ENCODE results near the gene NIPBL. TPM values are rescaled to one million over a fixed set of nuclear protein-coding genes. Genes with fewer than 3 reads are reported as not detected.
"Not testable (repeated sequence)": the region's sequence is repeated elsewhere in the genome, so short reads cannot be mapped to it uniquely, and the experiment has no call there.

The NIPBL gene
- total and polyA plus RNA-seq, 5 donors from 2014 or later, result 12.5 to 132 (median 17.4) TPM

- H3K4me1 Mint-ChIP-seq, result peaks cover 39 to 59% (median 50%) of the 10 kb centered on the region in 4 donors
- no peaks in the 10 kb centered on the region for H3K4me1 ChIP-seq (ENCODE audit: control insufficient read depth, insufficient read depth, low read length, poor library complexity, severe bottlenecking)
Measured at GRCh38 chr5:36982146-36982545, 105.6 kb downstream of the NIPBL start.

DNA sequence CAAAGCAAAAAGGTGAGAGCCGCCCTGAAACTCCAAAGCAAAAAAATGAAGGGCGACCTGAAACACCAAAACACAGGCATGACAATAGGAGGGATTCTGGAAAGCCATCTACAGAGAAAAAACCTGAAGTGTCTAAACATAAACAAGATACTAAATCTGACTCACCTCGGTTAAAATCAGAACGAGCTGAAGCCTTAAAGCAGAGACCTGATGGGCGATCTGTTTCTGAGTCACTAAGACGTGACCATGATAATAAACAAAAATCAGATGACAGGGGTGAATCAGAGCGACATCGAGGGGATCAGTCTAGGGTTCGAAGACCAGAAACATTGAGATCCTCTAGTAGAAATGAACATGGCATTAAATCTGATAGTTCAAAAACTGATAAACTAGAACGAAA is 108.8 kb downstream of the NIPBL start:
- peaks cover 0 to 1% (median 0%) of the 10 kb centered on the region in 7 donors for H3K9me3 Mint-ChIP-seq
- peaks cover 39 to 55% (median 46%) of the 10 kb centered on the region in 4 donors for H3K4me1 Mint-ChIP-seq
- peaks cover 20% of the 10 kb centered on the region for H3K36me3 ChIP-seq (ENCODE audit: control insufficient read depth, insufficient read depth, low read length)
- peaks cover 31% of the 10 kb centered on the region for H3K36me3 Mint-ChIP-seq
- H3K27ac Mint-ChIP-seq, result peak overlapping the region in 1 of 3 donors; percentile 14
- no peak overlapping the region for H3K4me3 Mint-ChIP-seq
- ATAC-seq (ENCODE audit: low read depth in 2 of 2) (no peak), DNase-seq (no peak)
- H3K4me3 ChIP-seq (ENCODE audit: low read depth, low read length), result no peak overlapping the region
- H3K27ac ChIP-seq (ENCODE audit: insufficient read depth, low read length, poor library complexity, severe bottlenecking), result no peak overlapping the region
- H3K4me1 ChIP-seq (ENCODE audit: control insufficient read depth, insufficient read depth, low read length, poor library complexity, severe bottlenecking), result no peaks in the 10 kb centered on the region
- no peaks in the 10 kb centered on the region for H3K9me3 ChIP-seq (ENCODE audit: control insufficient read depth in 2 of 2, low read length in 2 of 2)
- H3K27me3 ChIP-seq (ENCODE audit: control insufficient read depth, insufficient read depth, low read length), result no peaks in the 10 kb centered on the region
- no peaks in the 10 kb centered on the region for H3K27me3 Mint-ChIP-seq

More at GRCh38 chr5:36982146-36982545, 105.6 kb downstream of the NIPBL start:
- peaks cover 51% of the 10 kb centered on the region for H3K36me3 Mint-ChIP-seq
- H3K9me3 Mint-ChIP-seq, result peaks cover 0 to 20% (median 4%) of the 10 kb centered on the region in 7 donors
- H3K27me3 ChIP-seq (ENCODE audit: control insufficient read depth, insufficient read depth, low read length), result no peaks in the 10 kb centered on the region
- no peak overlapping the region for H3K4me3 Mint-ChIP-seq
- no peak for ATAC-seq (ENCODE audit: low read depth in 2 of 2)
- peaks cover 43% of the 10 kb centered on the region for H3K36me3 ChIP-seq (ENCODE audit: control insufficient read depth, insufficient read depth, low read length)
- H3K4me3 ChIP-seq (ENCODE audit: low read depth, low read length), result no peak overlapping the region
- no peak for DNase-seq
- H3K27ac ChIP-seq (ENCODE audit: insufficient read depth, low read length, poor library complexity, severe bottlenecking), result no peak overlapping the region
- no peak overlapping the region for H3K27ac Mint-ChIP-seq
- no peaks in the 10 kb centered on the region for H3K27me3 Mint-ChIP-seq
- peaks cover 3 to 10% of the 10 kb centered on the region in 2 experiments for H3K9me3 ChIP-seq (ENCODE audit: control insufficient read depth in 2 of 2, low read length in 2 of 2)

GRCh38 chr5:36988396-36988795 is 111.8 kb downstream of the NIPBL start:
- DNase-seq, result no peak
- Histone ChIP-seq H3K4me1 (ENCODE audit: control insufficient read depth, insufficient read depth, low read length, poor library complexity, severe bottlenecking) (no peaks in the 10 kb centered on the region), H3K36me3 (ENCODE audit: control insufficient read depth, insufficient read depth, low read length) (peaks cover 20% of the 10 kb centered on the region), H3K27me3 (ENCODE audit: control insufficient read depth, insufficient read depth, low read length) (no peaks in the 10 kb centered on the region), H3K27ac (ENCODE audit: insufficient read depth, low read length, poor library complexity, severe bottlenecking) (no peak overlapping the region), H3K4me3 (ENCODE audit: low read depth, low read length) (no peak overlapping the region), H3K9me3 (ENCODE audit: control insufficient read depth in 2 of 2, low read length in 2 of 2) (no peaks in the 10 kb centered on the region)
- Mint-ChIP-seq H3K36me3 (peaks cover 30% of the 10 kb centered on the region), H3K27ac (no peak overlapping the region), H3K4me1 (peaks cover 33 to 56% (median 42%) of the 10 kb centered on the region in 4 donors), H3K9me3 (peaks cover 0 to 1% (median 0%) of the 10 kb centered on the region in 7 donors), H3K4me3 (no peak overlapping the region), H3K27me3 (no peaks in the 10 kb centered on the region)
- ATAC-seq (ENCODE audit: low read depth in 2 of 2), result no peak

GRCh38 chr5:36998578-36998977 is 122.0 kb downstream of the NIPBL start:
- no peaks in the 10 kb centered on the region for H3K4me1 ChIP-seq (ENCODE audit: control insufficient read depth, insufficient read depth, low read length, poor library complexity, severe bottlenecking)
- no peaks in the 10 kb centered on the region for H3K9me3 ChIP-seq (ENCODE audit: control insufficient read depth in 2 of 2, low read length in 2 of 2)
- Mint-ChIP-seq H3K36me3 (peaks cover 39% of the 10 kb centered on the region), H3K4me3 (no peak overlapping the region), H3K27me3 (no peaks in the 10 kb centered on the region), H3K27ac (peak overlapping the region in 2 of 3 donors; percentile 15 to 33), H3K9me3 (no peaks in the 10 kb centered on the region), H3K4me1 (peaks cover 5 to 19% (median 10%) of the 10 kb centered on the region in 4 donors)
- H3K27ac ChIP-seq (ENCODE audit: insufficient read depth, low read length, poor library complexity, severe bottlenecking), result no peak overlapping the region
- no peak for DNase-seq
- ATAC-seq (ENCODE audit: low read depth in 2 of 2), result no peak
- no peak overlapping the region for H3K4me3 ChIP-seq (ENCODE audit: low read depth, low read length)
- peaks cover 66% of the 10 kb centered on the region for H3K36me3 ChIP-seq (ENCODE audit: control insufficient read depth, insufficient read depth, low read length)
- H3K27me3 ChIP-seq (ENCODE audit: control insufficient read depth, insufficient read depth, low read length), result no peaks in the 10 kb centered on the region

GRCh38 chr5:37002176-37002751 is 125.7 kb downstream of the NIPBL start:
- no peaks in the 10 kb centered on the region for H3K9me3 Mint-ChIP-seq
- ATAC-seq (ENCODE audit: low read depth in 2 of 2) (no peak), DNase-seq (no peak)
- H3K27me3 ChIP-seq (ENCODE audit: control insufficient read depth, insufficient read depth, low read length), result no peaks in the 10 kb centered on the region
- H3K27ac Mint-ChIP-seq, result peak overlapping the region in 1 of 3 donors; percentile 27
- H3K4me3 ChIP-seq (ENCODE audit: low read depth, low read length), result no peak overlapping the region
- peaks cover 30% of the 10 kb centered on the region for H3K36me3 Mint-ChIP-seq
- H3K4me1 Mint-ChIP-seq, result peaks cover 0 to 7% (median 4%) of the 10 kb centered on the region in 4 donors
- H3K36me3 ChIP-seq (ENCODE audit: control insufficient read depth, insufficient read depth, low read length), result peaks cover 76% of the 10 kb centered on the region
- H3K9me3 ChIP-seq (ENCODE audit: control insufficient read depth in 2 of 2, low read length in 2 of 2), result no peaks in the 10 kb centered on the region
- no peak overlapping the region for H3K27ac ChIP-seq (ENCODE audit: insufficient read depth, low read length, poor library complexity, severe bottlenecking)
- H3K27me3 Mint-ChIP-seq, result no peaks in the 10 kb centered on the region
- no peak overlapping the region for H3K4me3 Mint-ChIP-seq
- no peaks in the 10 kb centered on the region for H3K4me1 ChIP-seq (ENCODE audit: control insufficient read depth, insufficient read depth, low read length, poor library complexity, severe bottlenecking)

GRCh38 chr5:37005252-37005651 is 128.7 kb downstream of the NIPBL start:
- DNase-seq, result no peak
- H3K27ac Mint-ChIP-seq, result no peak overlapping the region

DNA sequence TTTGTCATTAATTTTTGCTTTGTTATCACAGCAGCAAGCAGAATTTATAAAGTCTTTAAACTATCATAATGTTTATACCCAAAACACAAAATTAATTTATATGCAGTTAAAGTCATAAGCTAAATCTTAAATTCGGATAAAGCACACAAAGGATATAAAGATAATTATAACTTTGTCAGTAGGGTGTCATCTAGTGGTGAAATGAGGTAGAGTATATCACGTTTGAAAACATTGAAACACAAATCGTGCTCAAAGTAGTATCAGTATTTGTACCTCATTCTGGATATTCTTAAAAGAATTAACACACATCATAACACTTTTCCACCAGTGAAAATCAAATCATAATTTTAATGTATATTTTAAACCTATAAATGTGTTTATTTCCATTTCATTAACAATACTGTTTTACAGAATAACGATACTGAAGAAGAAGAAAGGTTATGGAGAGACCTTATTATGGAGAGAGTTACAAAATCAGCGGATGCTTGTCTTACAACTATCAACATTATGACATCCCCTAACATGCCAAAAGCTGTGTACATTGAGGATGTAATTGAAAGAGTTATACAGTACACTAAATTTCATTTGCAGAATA is 129.5 kb downstream of the NIPBL start:
- Histone ChIP-seq H3K27ac (ENCODE audit: insufficient read depth, low read length, poor library complexity, severe bottlenecking) (no peak overlapping the region), H3K4me3 (ENCODE audit: low read depth, low read length) (no peak overlapping the region), H3K9me3 (ENCODE audit: control insufficient read depth in 2 of 2, low read length in 2 of 2) (no peaks in the 10 kb centered on the region), H3K36me3 (ENCODE audit: control insufficient read depth, insufficient read depth, low read length) (peaks cover 84% of the 10 kb centered on the region), H3K27me3 (ENCODE audit: control insufficient read depth, insufficient read depth, low read length) (no peaks in the 10 kb centered on the region), H3K4me1 (ENCODE audit: control insufficient read depth, insufficient read depth, low read length, poor library complexity, severe bottlenecking) (no peaks in the 10 kb centered on the region)
- Mint-ChIP-seq H3K4me3 (no peak overlapping the region), H3K27ac (no peak overlapping the region), H3K27me3 (no peaks in the 10 kb centered on the region), H3K4me1 (peaks cover 0 to 7% (median 2%) of the 10 kb centered on the region in 4 donors), H3K36me3 (peaks cover 13% of the 10 kb centered on the region), H3K9me3 (no peaks in the 10 kb centered on the region)
- ATAC-seq (ENCODE audit: low read depth in 2 of 2) (no peak), DNase-seq (peak in 2 of 3 donors; percentile 14 to 38)

More at GRCh38 chr5:37005252-37005651, 128.7 kb downstream of the NIPBL start:
- Mint-ChIP-seq H3K9me3 (no peaks in the 10 kb centered on the region), H3K27me3 (no peaks in the 10 kb centered on the region), H3K4me1 (peaks cover 0 to 7% (median 2%) of the 10 kb centered on the region in 4 donors), H3K36me3 (peaks cover 14% of the 10 kb centered on the region), H3K4me3 (no peak overlapping the region)
- Histone ChIP-seq H3K4me3 (ENCODE audit: low read depth, low read length) (no peak overlapping the region), H3K27ac (ENCODE audit: insufficient read depth, low read length, poor library complexity, severe bottlenecking) (no peak overlapping the region), H3K36me3 (ENCODE audit: control insufficient read depth, insufficient read depth, low read length) (peaks cover 84% of the 10 kb centered on the region), H3K9me3 (ENCODE audit: control insufficient read depth in 2 of 2, low read length in 2 of 2) (no peaks in the 10 kb centered on the region), H3K4me1 (ENCODE audit: control insufficient read depth, insufficient read depth, low read length, poor library complexity, severe bottlenecking) (no peaks in the 10 kb centered on the region), H3K27me3 (ENCODE audit: control insufficient read depth, insufficient read depth, low read length) (no peaks in the 10 kb centered on the region)
- no peak for ATAC-seq (ENCODE audit: low read depth in 2 of 2)

- H3K27me3 Mint-ChIP-seq; H3K27ac Mint-ChIP-seq; H3K27me3 ChIP-seq (ENCODE audit: control insufficient read depth, insufficient read depth, low read length); H3K4me1 Mint-ChIP-seq; H3K9me3 Mint-ChIP-seq; H3K4me1 ChIP-seq (ENCODE audit: control insufficient read depth, insufficient read depth, low read length, poor library complexity, severe bottlenecking); H3K4me3 ChIP-seq (ENCODE audit: low read depth, low read length); H3K4me3 Mint-ChIP-seq; H3K27ac ChIP-seq (ENCODE audit: insufficient read depth, low read length, poor library complexity, severe bottlenecking); H3K9me3 ChIP-seq (ENCODE audit: control insufficient read depth in 2 of 2, low read length in 2 of 2); DNase-seq; ATAC-seq (ENCODE audit: low read depth in 2 of 2): not testable (repeated sequence)
- peaks cover 75% of the 10 kb centered on the region for H3K36me3 ChIP-seq (ENCODE audit: control insufficient read depth, insufficient read depth, low read length)
- H3K36me3 Mint-ChIP-seq, result peaks cover 13% of the 10 kb centered on the region
Measured at GRCh38 chr5:37013181-37013580, 136.6 kb downstream of the NIPBL start.
